Vagina (tissue), 2 donors: Measurements from ENCODE around the gene TBX4. TPM values are rescaled to one million over a fixed set of nuclear protein-coding genes. Genes with fewer than 3 reads are reported as not detected.

Experiments used
- DNase-seq, 2 donors: peaks; one replicate each; pipeline ENCODE4 v3.0.0-alpha.2; 2017; ENCODE audit errors: extremely low spot score in 2 of 2
- H3K27ac ChIP-seq: fragments of 200-600 bp; sonication (generic); one replicate; pipeline ENCODE4 v1.5.1; 2019
- H3K27me3 ChIP-seq: fragments of 200-600 bp; sonication (generic); one replicate; pipeline ENCODE4 v1.5.1; 2019
- H3K36me3 ChIP-seq, 2 donors: fragments of 200-600 bp; sonication (generic); one replicate each; pipeline ENCODE4 v1.5.1; 2017 to 2019
- H3K4me1 ChIP-seq: fragments of 200-600 bp; sonication (generic); one replicate; pipeline ENCODE4 v1.5.1; 2019
- H3K4me3 ChIP-seq, 2 donors: fragments of 200-600 bp; sonication (generic); 1 replicate in 1 of 2; 2 replicates in 1 of 2; pipeline ENCODE4 v1.5.1; 2016 to 2019
- H3K9me3 ChIP-seq: fragments of 200-600 bp; sonication (generic); one replicate; pipeline ENCODE4 v1.5.1; 2019
- POLR2A ChIP-seq, 2 donors: fragments of 450-650 bp; IDR thresholded peaks; one replicate each; pipeline ENCODE4 v1.6.1; 2017; ENCODE audit warnings: antibody characterized with exemption in 2 of 2, mild to moderate bottlenecking in 2 of 2, moderate library complexity in 2 of 2
- POLR2AphosphoS5 ChIP-seq, 2 donors: sonication (generic); formaldehyde crosslinking; IDR thresholded peaks; one replicate each; pipeline ENCODE4 v1.9.0; 2017; ENCODE audit warnings: antibody characterized with exemption in 2 of 2, mild to moderate bottlenecking in 2 of 2, low read depth in 1 of 2; ENCODE audit not compliant: insufficient read depth in 1 of 2
- intact Hi-C: fragments of 100-400 bp; cut with DNase I; formaldehyde crosslinking; loops from one replicate; pipeline ENCODE4 v1.15.1; 2023
- total RNA-seq: library from RNA; depleted of rRNA; stranded (reverse); fragments of >200 nt; gene quantifications from one replicate; pipeline ENCODE4 v1.2.3, GENCODE V29; 2016
- TF ChIP-seq, protein P1 (sequence below), 3 experiments: fragments of 450-650 bp in 2 of 3; fragments of 200-600 bp in 1 of 3; sonication (generic) in 1 of 3; IDR thresholded peaks; one replicate each; pipeline ENCODE4 v1.5.1; 2017 to 2019; ENCODE audit warnings: antibody characterized with exemption in 3 of 3, mild to moderate bottlenecking in 2 of 3, moderate library complexity in 2 of 3

TBX4 gene
- total RNA-seq, 1 donor from 2014 or later: not detected

DNA sequence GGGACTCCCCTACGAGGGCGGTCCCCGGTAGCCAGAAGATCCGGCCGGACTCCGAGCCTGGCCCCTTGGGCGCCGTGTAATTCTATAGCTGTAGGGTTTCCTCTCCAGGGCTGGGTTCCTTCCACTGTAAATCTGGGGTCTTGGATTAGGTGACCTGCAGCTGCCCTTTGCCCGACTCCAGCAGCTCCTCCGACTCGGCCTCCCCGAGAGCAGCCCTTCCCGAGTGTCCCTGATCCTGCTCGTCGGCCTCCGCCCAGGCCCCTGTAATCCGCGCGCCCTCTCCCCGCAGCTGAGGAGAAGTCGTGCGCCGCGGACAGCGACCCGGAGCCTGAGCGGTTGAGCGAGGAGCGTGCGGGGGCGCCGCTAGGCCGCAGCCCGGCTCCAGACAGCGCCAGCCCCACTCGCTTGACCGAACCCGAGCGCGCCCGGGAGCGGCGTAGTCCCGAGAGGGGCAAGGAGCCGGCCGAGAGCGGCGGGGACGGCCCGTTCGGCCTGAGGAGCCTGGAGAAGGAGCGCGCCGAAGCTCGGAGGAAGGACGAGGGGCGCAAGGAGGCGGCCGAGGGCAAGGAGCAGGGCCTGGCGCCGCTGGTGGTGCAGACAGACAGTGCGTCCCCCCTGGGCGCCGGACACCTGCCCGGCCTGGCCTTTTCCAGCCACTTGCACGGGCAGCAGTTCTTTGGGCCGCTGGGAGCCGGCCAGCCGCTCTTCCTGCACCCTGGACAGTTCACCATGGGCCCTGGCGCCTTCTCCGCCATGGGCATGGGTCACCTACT lies 47.1 kb upstream of the TBX4 start:
- DNase-seq: no peak
- peaks cover 55% of the 10 kb centered on the region for H3K4me1 ChIP-seq
- H3K27ac ChIP-seq: peak overlapping the region; percentile 83
- no peak for TF ChIP-seq POLR2AphosphoS5 (IDR thresholded peaks at IDR 0.05; ENCODE audit: insufficient read depth in 1 of 2, low read depth in 1 of 2)
- TF ChIP-seq, protein P1, sequence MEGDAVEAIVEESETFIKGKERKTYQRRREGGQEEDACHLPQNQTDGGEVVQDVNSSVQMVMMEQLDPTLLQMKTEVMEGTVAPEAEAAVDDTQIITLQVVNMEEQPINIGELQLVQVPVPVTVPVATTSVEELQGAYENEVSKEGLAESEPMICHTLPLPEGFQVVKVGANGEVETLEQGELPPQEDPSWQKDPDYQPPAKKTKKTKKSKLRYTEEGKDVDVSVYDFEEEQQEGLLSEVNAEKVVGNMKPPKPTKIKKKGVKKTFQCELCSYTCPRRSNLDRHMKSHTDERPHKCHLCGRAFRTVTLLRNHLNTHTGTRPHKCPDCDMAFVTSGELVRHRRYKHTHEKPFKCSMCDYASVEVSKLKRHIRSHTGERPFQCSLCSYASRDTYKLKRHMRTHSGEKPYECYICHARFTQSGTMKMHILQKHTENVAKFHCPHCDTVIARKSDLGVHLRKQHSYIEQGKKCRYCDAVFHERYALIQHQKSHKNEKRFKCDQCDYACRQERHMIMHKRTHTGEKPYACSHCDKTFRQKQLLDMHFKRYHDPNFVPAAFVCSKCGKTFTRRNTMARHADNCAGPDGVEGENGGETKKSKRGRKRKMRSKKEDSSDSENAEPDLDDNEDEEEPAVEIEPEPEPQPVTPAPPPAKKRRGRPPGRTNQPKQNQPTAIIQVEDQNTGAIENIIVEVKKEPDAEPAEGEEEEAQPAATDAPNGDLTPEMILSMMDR (IDR thresholded peaks at IDR 0.05): no peak
- no peak for TF ChIP-seq POLR2A (IDR thresholded peaks at IDR 0.05)
- peak overlapping the region; percentile 41 to 49 for H3K4me3 ChIP-seq
- peaks cover 7% of the 10 kb centered on the region for H3K27me3 ChIP-seq
- no peaks in the 10 kb centered on the region for H3K9me3 ChIP-seq
- intact Hi-C loops: loop anchor here (5.0 kb wide), 1 partner anchor 398 kb away; no protein-coding TSS in a partner anchor
- H3K36me3 ChIP-seq: no peaks in the 10 kb centered on the region

DNA sequence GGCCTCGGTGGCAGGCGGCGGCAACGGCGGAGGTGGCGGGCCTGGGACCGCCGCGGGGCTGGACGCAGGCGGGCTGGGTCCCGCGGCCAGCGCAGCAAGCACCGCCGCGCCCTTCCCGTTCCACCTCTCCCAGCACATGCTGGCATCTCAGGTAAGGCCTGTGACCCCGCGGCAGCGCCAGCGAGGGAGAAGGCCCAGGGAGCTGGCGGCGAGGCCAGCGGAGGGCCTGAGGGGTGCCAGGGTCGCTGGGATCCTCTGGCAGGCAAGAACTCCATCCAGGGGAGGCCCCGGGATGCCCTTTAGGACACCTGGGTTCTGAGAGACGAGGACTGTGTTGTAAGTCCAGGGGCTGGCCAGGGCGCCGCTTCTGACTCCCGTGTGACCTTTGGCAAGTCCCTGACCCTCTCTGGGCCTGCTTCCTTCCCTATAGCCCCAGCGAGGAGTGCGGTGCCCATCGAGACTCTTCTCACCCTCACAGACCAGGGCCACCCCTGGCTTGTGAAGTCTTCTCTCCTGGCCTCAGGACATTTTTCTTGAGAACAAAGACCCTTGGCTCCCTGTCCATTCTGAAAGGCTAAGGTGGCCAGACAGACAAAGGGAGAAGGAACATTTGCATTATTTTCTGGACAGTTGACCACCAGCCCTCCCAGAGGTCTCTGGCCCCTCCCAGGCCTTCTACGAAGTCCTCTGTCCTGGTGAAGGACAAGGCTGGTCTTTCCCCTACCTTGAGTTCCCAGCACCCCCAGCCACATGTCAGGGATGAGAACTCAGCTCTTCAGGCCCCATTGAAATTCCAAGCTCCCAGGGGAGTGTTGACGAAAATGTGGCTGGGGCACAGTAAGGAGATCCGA lies 46.3 kb upstream of the TBX4 start:
- peak overlapping the region; percentile 41 to 49 for H3K4me3 ChIP-seq
- DNase-seq: no peak
- intact Hi-C loops: loop anchor here (5.0 kb wide), 1 partner anchor 399 kb away; no protein-coding TSS in a partner anchor
- H3K27ac ChIP-seq: peak overlapping the region; percentile 83
- H3K36me3 ChIP-seq: no peaks in the 10 kb centered on the region
- no peak for TF ChIP-seq POLR2AphosphoS5 (IDR thresholded peaks at IDR 0.05; ENCODE audit: insufficient read depth in 1 of 2, low read depth in 1 of 2)
- TF ChIP-seq, protein P1 (IDR thresholded peaks at IDR 0.05): no peak
- no peak for TF ChIP-seq POLR2A (IDR thresholded peaks at IDR 0.05)
- H3K27me3 ChIP-seq: peaks cover 7% of the 10 kb centered on the region
- H3K4me1 ChIP-seq: peaks cover 61% of the 10 kb centered on the region
- H3K9me3 ChIP-seq: no peaks in the 10 kb centered on the region

DNA sequence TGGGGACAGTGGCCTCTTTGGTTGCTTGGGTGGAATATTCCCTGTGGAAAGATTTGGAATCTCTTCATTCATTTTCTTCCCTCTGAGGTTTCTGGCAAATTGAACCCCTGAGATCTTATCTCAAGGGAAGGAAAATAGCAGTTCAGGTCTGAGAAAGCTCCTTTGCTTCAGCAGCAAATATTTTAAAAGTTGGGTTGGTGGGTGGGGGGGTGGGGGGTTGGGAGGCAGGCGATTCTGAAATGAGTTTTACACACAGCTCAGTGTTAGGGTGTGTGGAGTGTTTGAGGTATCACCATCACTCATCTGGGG lies 45.7 kb upstream of the TBX4 start:
- Histone ChIP-seq H3K4me3 (no peak overlapping the region), H3K36me3 (no peaks in the 10 kb centered on the region), H3K4me1 (peaks cover 61% of the 10 kb centered on the region), H3K27ac (peak overlapping the region; percentile 79), H3K9me3 (no peaks in the 10 kb centered on the region), H3K27me3 (peaks cover 6% of the 10 kb centered on the region)
- DNase-seq: no peak
- intact Hi-C loops: loop anchor here (5.0 kb wide), 1 partner anchor 399 kb away; no protein-coding TSS in a partner anchor
- TF ChIP-seq, protein P1 (IDR thresholded peaks at IDR 0.05): no peak
- no peak for TF ChIP-seq POLR2AphosphoS5 (IDR thresholded peaks at IDR 0.05; ENCODE audit: insufficient read depth in 1 of 2, low read depth in 1 of 2)
- TF ChIP-seq POLR2A (IDR thresholded peaks at IDR 0.05): no peak

DNA sequence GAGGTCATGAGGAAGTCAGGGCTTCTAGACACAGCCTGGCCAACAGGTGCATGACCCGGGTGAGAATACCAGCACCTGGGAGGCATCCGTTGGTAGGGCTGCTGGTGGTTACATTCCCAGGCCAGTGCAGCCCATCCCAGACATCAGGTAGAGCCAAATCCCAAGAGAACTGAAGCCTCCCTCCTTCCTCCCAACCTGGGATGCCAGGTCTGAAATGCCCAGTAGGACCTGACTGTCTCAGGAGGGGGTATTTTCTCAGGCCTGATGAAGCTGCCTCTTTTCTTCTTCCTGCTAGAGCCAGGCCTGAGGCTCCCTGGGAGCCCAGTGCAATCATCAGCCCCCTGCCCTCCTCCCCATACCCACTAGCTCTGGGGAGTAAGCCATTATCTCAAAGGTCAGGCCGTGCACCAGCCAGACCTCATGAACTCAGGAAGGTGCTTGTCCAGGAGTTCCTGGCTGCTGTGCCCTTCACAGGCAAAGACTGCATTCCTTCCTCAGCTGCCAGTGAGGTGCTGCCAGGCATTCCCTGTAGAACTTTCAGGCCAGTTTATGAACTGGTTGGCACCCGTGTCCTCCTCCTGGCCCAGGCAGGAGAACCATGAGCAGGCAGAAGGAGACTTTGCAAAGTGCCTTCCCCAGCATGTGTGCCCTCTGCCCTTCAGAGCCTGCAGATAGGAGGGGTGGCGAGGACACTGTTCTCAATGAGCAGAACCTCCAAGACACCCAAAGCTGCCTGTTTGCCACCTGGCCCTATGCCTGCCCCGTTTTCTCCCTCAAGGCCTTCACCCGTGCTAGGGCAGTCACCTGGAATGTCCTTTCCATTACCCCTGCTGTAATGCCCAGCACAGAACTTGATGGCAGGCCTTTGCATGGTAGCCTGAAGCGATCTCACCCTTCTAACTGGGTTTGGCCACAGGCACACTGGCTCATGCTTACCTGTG lies 45.0 kb upstream of the TBX4 start:
- Histone ChIP-seq H3K4me3 (peak overlapping the region in 1 of 2 donors; percentile 11), H3K9me3 (no peaks in the 10 kb centered on the region), H3K27me3 (no peaks in the 10 kb centered on the region), H3K36me3 (no peaks in the 10 kb centered on the region), H3K4me1 (peaks cover 65% of the 10 kb centered on the region), H3K27ac (peak overlapping the region; percentile 79)
- DNase-seq: no peak
- TF ChIP-seq, protein P1 (IDR thresholded peaks at IDR 0.05): no peak
- TF ChIP-seq POLR2AphosphoS5 (IDR thresholded peaks at IDR 0.05; ENCODE audit: insufficient read depth in 1 of 2, low read depth in 1 of 2) (no peak), POLR2A (IDR thresholded peaks at IDR 0.05) (no peak)
- intact Hi-C loops: loop anchor here (5.0 kb wide), 1 partner anchor 400 kb away; no protein-coding TSS in a partner anchor
